ENCODE measurements around the gene RGS7BP. TPM values are rescaled to one million over a fixed set of nuclear protein-coding genes. Genes with fewer than 3 reads are reported as not detected.

RGS7BP gene
- total and polyA plus RNA-seq, 4 donors = 0.04 to 3.3 (median 1.4) TPM

GRCh38 chr5:64659289-64659688 lies 153.5 kb downstream of the RGS7BP start:
- Histone ChIP-seq H3K27me3 (ENCODE audit: control insufficient read depth in 3 of 3, insufficient read depth in 3 of 3, low read length in 2 of 3) (no peaks in the 10 kb centered on the region), H3K27ac (ENCODE audit: low read depth in 1 of 2, low read length in 1 of 2) (no peak overlapping the region), H3K9me3 (ENCODE audit: control insufficient read depth in 4 of 4, insufficient read depth in 3 of 4, low read length in 3 of 4) (no peaks in the 10 kb centered on the region), H3K36me3 (ENCODE audit: control insufficient read depth in 4 of 4, insufficient read depth in 4 of 4, low read length in 4 of 4) (no peaks in the 10 kb centered on the region), H3K4me1 (ENCODE audit: control insufficient read depth in 5 of 5, insufficient read depth in 5 of 5, low read length in 5 of 5) (peaks cover 0 to 10% (median 0%) of the 10 kb centered on the region in 5 donors), H3K9ac (ENCODE audit: insufficient read depth in 1 of 2, low read length in 2 of 2) (no peak overlapping the region), H3K4me3 (no peak overlapping the region)
- ATAC-seq (ENCODE audit: insufficient read depth, low FRiP score) (no peak), DNase-seq (peak; percentile 76 to 91 (median 88))
- WGBS, 2 donors = 63 to 74% methylated on average over 3 of the region's 3 CpGs
- no peak for TF ChIP-seq CTCF (IDR thresholded peaks at IDR 0.05; ENCODE audit: control extremely low read depth, extremely low read depth)

Small RNA genes within 50 kb of the gene (small RNA-seq; reads per million reads assigned to genes)
- gene RN7SL169P (ENCODE audit: low replicate concordance) = not detected
- gene RNU6-294P (ENCODE audit: low replicate concordance) = not detected

Other genes starting within 250 kb of the RGS7BP start
- gene SHISAL2B, start 184.5 kb downstream of the RGS7BP start, total RNA-seq = 1 to 10 TPM in 1 of 2 donors, under 1 TPM in 1; 0.34 to 2.8 TPM
- gene SHISAL2B, start 184.5 kb downstream of the RGS7BP start, polyA plus RNA-seq = not detected